Kidney (tissue), 14 donors: ENCODE results near the gene ANKH. TPM values are rescaled to one million over a fixed set of nuclear protein-coding genes. Genes with fewer than 3 reads are reported as not detected.

Source experiments
- DNase-seq, 5 donors: peaks; one replicate each; pipeline ENCODE4 v3.0.0-alpha.2; 2013 to 2020
- FAIRE-seq: peaks from 2 replicates; lab custom pipeline; 2012; peaks lifted over from hg19 to GRCh38; lab: Jason Lieb, UNC
- H3K27ac ChIP-seq, 2 donors: one replicate each; pipeline ENCODE4 v1.7.0; 2013; ENCODE audit warnings: low read depth in 2 of 2, low read length in 2 of 2, inconsistent platforms in 1 of 2
- H3K27me3 ChIP-seq: one replicate; pipeline ENCODE4 v1.7.1; 2013; ENCODE audit warnings: low read length, inconsistent platforms; ENCODE audit not compliant: control insufficient read depth, insufficient read depth
- H3K36me3 ChIP-seq, 3 donors: one replicate each; pipeline versions ENCODE4 v1.7.0 to v1.7.1; 2013; ENCODE audit warnings: low read length in 3 of 3, control low read depth in 1 of 3, inconsistent platforms in 1 of 3; ENCODE audit not compliant: insufficient read depth in 3 of 3, control insufficient read depth in 2 of 3
- H3K4me1 ChIP-seq, 3 donors: one replicate each; pipeline versions ENCODE4 v1.7.0 to v1.7.1; 2013; ENCODE audit warnings: low read length in 3 of 3, inconsistent platforms in 1 of 3, low read depth in 1 of 3; ENCODE audit not compliant: control insufficient read depth in 2 of 3, insufficient read depth in 2 of 3
- H3K4me3 ChIP-seq, 3 donors: one replicate each; pipeline versions ENCODE4 v1.7.0 to v1.8.1; 2013; ENCODE audit warnings: low read length in 3 of 3, control low read depth in 1 of 3, inconsistent platforms in 1 of 3
- H3K9ac ChIP-seq, 3 donors: one replicate each; pipeline versions ENCODE4 v1.7.0 to v1.7.1; 2013; ENCODE audit warnings: low read length in 3 of 3, control low read depth in 1 of 3, inconsistent platforms in 1 of 3
- H3K9me3 ChIP-seq, 3 donors: one replicate each; pipeline versions ENCODE4 v1.7.0 to v1.7.1; 2013; ENCODE audit warnings: low read length in 3 of 3, control low read depth in 1 of 3, inconsistent platforms in 1 of 3; ENCODE audit not compliant: control insufficient read depth in 2 of 3, insufficient read depth in 1 of 3
- CTCF ChIP-seq: IDR thresholded peaks from 3 replicates; pipeline ENCODE4 v1.5.1; 2012; ENCODE audit warnings: mild to moderate bottlenecking, moderate library complexity, borderline replicate concordance; ENCODE audit not compliant: insufficient read depth; ENCODE audit errors: extremely low read depth
- intact Hi-C: fragments of 100-400 bp; cut with DNase I; formaldehyde crosslinking; loops from one replicate; pipeline ENCODE4 v1.11.1; 2022
- polyA plus RNA-seq: library from polyadenylated mRNA; stranded (reverse); fragments of 350-450 nt; fragmentation: Illumina TruSeq; extraction: RNeasy Lipid Tissue Mini Kit (QIAGEN cat#74804); gene quantifications from one replicate; pipeline ENCODE4 v1.2.3, GENCODE V29; 2014; ENCODE audit warnings: low read depth, low replicate concordance; ENCODE audit not compliant: insufficient read depth
- total RNA-seq: library from RNA; stranded (reverse); fragmentation: NEBNext Ultra II Directional; extraction: Animal tissue kit (Norgen Biotek cat#: 25700); gene quantifications from one replicate; pipeline ENCODE4 v1.2.1, GENCODE V29; 2021
- donor health status: control.
- donor health status: control.
- donor health status: control.
- donor health status: control.
- donor health status: control.
- donor health status: DM: yes; HTN: yes; CAD: no.
- donor health status: Normal renal cell carcinoma (clear cell type).

The ANKH gene
- total and polyA plus RNA-seq, 2 donors from 2014 or later, result 19.0 to 44.6 TPM

DNA sequence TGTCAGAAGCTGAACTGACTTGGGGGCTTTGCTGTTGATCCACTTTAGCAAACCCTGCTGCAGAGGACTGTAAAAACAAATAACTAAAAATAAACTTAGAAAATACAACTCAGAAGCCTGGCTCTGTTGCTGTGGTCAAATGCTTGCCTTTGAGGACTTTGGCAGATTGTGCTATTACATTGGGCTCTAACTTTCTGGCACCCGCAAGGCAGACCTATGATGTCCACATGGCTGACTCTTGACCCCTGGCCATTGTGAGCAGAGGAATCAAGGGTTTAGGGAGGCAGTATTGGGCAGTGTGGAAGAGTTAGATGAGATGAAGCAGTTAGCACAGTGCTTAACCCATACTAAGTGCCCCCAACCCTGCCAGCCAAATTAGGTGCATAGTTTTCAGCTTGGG is 173.1 kb downstream of the ANKH start:
- Histone ChIP-seq H3K4me3 (no peak overlapping the region), H3K9me3 (no peaks in the 10 kb centered on the region), H3K27me3 (no peaks in the 10 kb centered on the region), H3K4me1 (no peaks in the 10 kb centered on the region), H3K27ac (no peak overlapping the region), H3K9ac (no peak overlapping the region), H3K36me3 (peaks cover 0 to 26% (median 26%) of the 10 kb centered on the region in 3 donors)
- FAIRE-seq (no peak), DNase-seq (no peak)
- TF ChIP-seq CTCF, result no peak
- intact Hi-C loops, result no loop called here

- intact Hi-C loops, result no loop called here
- Histone ChIP-seq H3K36me3 (peaks cover 0 to 39% (median 35%) of the 10 kb centered on the region in 3 donors), H3K27me3 (no peaks in the 10 kb centered on the region), H3K9me3 (no peaks in the 10 kb centered on the region), H3K27ac (no peak overlapping the region), H3K4me3 (no peak overlapping the region), H3K9ac (no peak overlapping the region), H3K4me1 (no peaks in the 10 kb centered on the region)
- TF ChIP-seq CTCF, result no peak
- no peak for DNase-seq
- FAIRE-seq, result no peak
Observed at GRCh38 chr5:14696851-14697250, 174.7 kb downstream of the ANKH start.

- DNase-seq, result no peak
- H3K27ac ChIP-seq, result no peak overlapping the region
- intact Hi-C loops, result no loop called here
- TF ChIP-seq CTCF, result no peak
- H3K4me1 ChIP-seq, result no peaks in the 10 kb centered on the region
- no peak for FAIRE-seq
- H3K36me3 ChIP-seq, result peaks cover 0 to 46% (median 37%) of the 10 kb centered on the region in 3 donors
- no peak overlapping the region for H3K4me3 ChIP-seq
- no peak overlapping the region for H3K9ac ChIP-seq
- H3K9me3 ChIP-seq, result no peaks in the 10 kb centered on the region
- no peaks in the 10 kb centered on the region for H3K27me3 ChIP-seq
Observed at GRCh38 chr5:14696057-14696456, 175.5 kb downstream of the ANKH start.

GRCh38 chr5:14695152-14695551 is 176.4 kb downstream of the ANKH start:
- Histone ChIP-seq H3K27ac (no peak overlapping the region), H3K4me3 (no peak overlapping the region), H3K4me1 (no peaks in the 10 kb centered on the region), H3K36me3 (peaks cover 7 to 56% (median 40%) of the 10 kb centered on the region in 3 donors), H3K9me3 (peaks cover 0 to 6% (median 2%) of the 10 kb centered on the region in 3 donors), H3K9ac (no peak overlapping the region), H3K27me3 (no peaks in the 10 kb centered on the region)
- intact Hi-C loops, result no loop called here
- DNase-seq, result no peak
- TF ChIP-seq CTCF, result no peak
- FAIRE-seq, result no peak
